HCT116 (cell line): ENCODE results near the gene HOXA2. TPM values are rescaled to one million over a fixed set of nuclear protein-coding genes. Genes with fewer than 3 reads are reported as not detected.

Experiments used
- ATAC-seq: fragments of 200-7000 bp; cut with Tn5 transposase; 2 replicates; pipeline ENCODE4 v1.9.1; 2020; ENCODE audit warnings: mild to moderate bottlenecking, moderate library complexity
- BruUV-seq: library from RNA; stranded (reverse); fragments of 400-500 nt; replicated peaks from 2 replicates; lab custom pipeline; 2021; lab: Mats Ljungman, UMichigan
- CTCF ChIA-PET: fragments of 300-600 bp; sonication (Branson Sonifier 250); formaldehyde crosslinking; loops from one replicate; lab custom pipeline; 2021; ENCODE audit warnings: antibody characterized with exemption; lab: Charles Lee
- POLR2A ChIA-PET: fragments of 300-600, 350-600 bp; sonication (Branson Sonifier 250); formaldehyde crosslinking; loops from one replicate; lab custom pipeline; 2021; ENCODE audit warnings: antibody characterized with exemption; lab: Charles Lee
- RAD21 ChIA-PET, 2 experiments: fragments of 300-600 bp; sonication (Branson Sonifier 250); formaldehyde crosslinking; loops; one replicate each; lab custom pipeline; 2023; ENCODE audit warnings: low total read pairs in 2 of 2; ENCODE audit not compliant: uncharacterized antibody in 2 of 2, unreplicated experiment in 2 of 2, low non-redundant PET in 1 of 2; lab: Charles Lee
- DNase-seq: peaks from one replicate; pipeline ENCODE4 v3.0.0-alpha.2; 2010; ENCODE audit warnings: low read depth, low spot score
- H2AFZ ChIP-seq: fragments of 200-600 bp; shearing (Covaris generic), sonication (generic); 2 replicates; pipeline ENCODE4 v1.6.1; 2017; ENCODE audit warnings: low read depth, mixed run types, mixed read lengths, antibody characterized with exemption, low read length; ENCODE audit not compliant: poor library complexity, severe bottlenecking
- H3K27ac ChIP-seq: 2 replicates; pipeline ENCODE4 v1.5.1; 2012; ENCODE audit warnings: low read depth, low read length
- H3K27me3 ChIP-seq: fragments of 200-600 bp; sonication (generic); 2 replicates; pipeline ENCODE4 v1.6.1; 2016; ENCODE audit warnings: mixed run types, low read length, mixed read lengths; ENCODE audit not compliant: insufficient read depth
- H3K36me3 ChIP-seq, 2 experiments: fragments of 200-500 bp in 1 of 2; fragments of 200-600 bp in 1 of 2; sonication (Bioruptor generic) in 1 of 2; sonication (generic) in 1 of 2; 2 replicates each; pipeline versions ENCODE4 v1.5.1 to v1.6.1; 2014 to 2016; ENCODE audit warnings: low read length in 2 of 2, inconsistent platforms in 1 of 2, mixed read lengths in 1 of 2, mixed run types in 1 of 2; ENCODE audit not compliant: insufficient read depth in 2 of 2, control insufficient read depth in 1 of 2
- H3K4me1 ChIP-seq, 2 experiments: fragments of 200-600 bp in 1 of 2; sonication (generic) in 1 of 2; 2 replicates each; pipeline versions ENCODE4 v1.5.1 to v1.6.1; 2012 to 2017; ENCODE audit warnings: low read length in 2 of 2, inconsistent platforms in 1 of 2, mild to moderate bottlenecking in 1 of 2, mixed read lengths in 1 of 2, mixed run types in 1 of 2, moderate library complexity in 1 of 2; ENCODE audit not compliant: insufficient read depth in 2 of 2, control insufficient read depth in 1 of 2
- H3K4me2 ChIP-seq: fragments of 200-600 bp; sonication (generic); 2 replicates; pipeline ENCODE4 v1.6.1; 2017; ENCODE audit warnings: mixed run types, low read length, mixed read lengths
- H3K4me3 ChIP-seq, 2 experiments: fragments of 200-600 bp in 1 of 2; sonication (generic) in 1 of 2; replicated peaks in 1 of 2; 2 replicates each; pipeline ENCODE4 v1.5.1; 2011 to 2016; ENCODE audit warnings: low read length in 2 of 2, control low read depth in 1 of 2, low read depth in 1 of 2, mild to moderate bottlenecking in 1 of 2, mixed read lengths in 1 of 2, mixed run types in 1 of 2
- H3K79me2 ChIP-seq: fragments of 200-600 bp; sonication (generic); 2 replicates; pipeline ENCODE4 v1.6.1; 2017; ENCODE audit warnings: mild to moderate bottlenecking, mixed run types, low read length, moderate library complexity, mixed read lengths; ENCODE audit not compliant: insufficient read depth
- H3K9ac ChIP-seq: fragments of 200-600 bp; sonication (generic); 2 replicates; pipeline ENCODE4 v1.6.1; 2016; ENCODE audit warnings: low read length, mixed read lengths
- H3K9me2 ChIP-seq: fragments of 200-600 bp; sonication (generic), shearing (Covaris generic); 2 replicates; pipeline ENCODE4 v1.6.1; 2017; ENCODE audit warnings: mixed run types, mild to moderate bottlenecking, moderate library complexity; ENCODE audit not compliant: insufficient read depth
- H3K9me3 ChIP-seq, 2 experiments: fragments of 200-500 bp in 1 of 2; fragments of 200-600 bp in 1 of 2; sonication (Bioruptor generic) in 1 of 2; sonication (generic) in 1 of 2; 2 replicates each; pipeline ENCODE4 v1.6.1; 2014 to 2017; ENCODE audit warnings: low read length in 2 of 2, mixed read lengths in 2 of 2, inconsistent platforms in 1 of 2, low read depth in 1 of 2, mild to moderate bottlenecking in 1 of 2, mixed run types in 1 of 2, moderate library complexity in 1 of 2; ENCODE audit not compliant: control insufficient read depth in 1 of 2, insufficient read depth in 1 of 2
- H4K20me1 ChIP-seq: fragments of 200-600 bp; sonication (generic), shearing (Covaris generic); 2 replicates; pipeline ENCODE4 v1.6.1; 2017; ENCODE audit warnings: mixed run types, mild to moderate bottlenecking, moderate library complexity; ENCODE audit not compliant: insufficient read depth
- ATF3 ChIP-seq: IDR thresholded peaks from 2 replicates; pipeline ENCODE4 v1.6.1; 2012
- CBX3 ChIP-seq: IDR thresholded peaks from 2 replicates; pipeline ENCODE4 v1.6.1; 2012; ENCODE audit warnings: low read depth
- CEBPB ChIP-seq: IDR thresholded peaks from 2 replicates; pipeline ENCODE4 v1.6.1; 2012; ENCODE audit warnings: low read depth
- EGR1 ChIP-seq: IDR thresholded peaks from 2 replicates; pipeline ENCODE4 v1.6.1; 2012; ENCODE audit warnings: low read depth
- EZH2phosphoT487 ChIP-seq: fragments of 200-600 bp; IDR thresholded peaks from 2 replicates; pipeline ENCODE4 v1.6.1; 2018; ENCODE audit warnings: antibody characterized with exemption, borderline replicate concordance
- FOSL1 ChIP-seq: IDR thresholded peaks from 2 replicates; pipeline ENCODE4 v1.6.1; 2012; ENCODE audit warnings: low read depth
- JUND ChIP-seq: IDR thresholded peaks from 2 replicates; pipeline ENCODE4 v1.6.1; 2012
- MAX ChIP-seq: IDR thresholded peaks from 2 replicates; pipeline ENCODE4 v1.6.1; 2012
- POLR2A ChIP-seq: IDR thresholded peaks from 2 replicates; pipeline ENCODE4 v1.7.0; 2011; ENCODE audit warnings: borderline replicate concordance; ENCODE audit not compliant: insufficient read depth, insufficient read length; ENCODE audit errors: extremely low read depth
- POLR2AphosphoS5 ChIP-seq: IDR thresholded peaks from 2 replicates; pipeline ENCODE4 v1.6.1; 2011; ENCODE audit warnings: mild to moderate bottlenecking, low read depth, low read length, moderate library complexity
- RAD21 ChIP-seq: IDR thresholded peaks from 2 replicates; pipeline ENCODE4 v1.6.1; 2012; ENCODE audit warnings: low read depth, mild to moderate bottlenecking
- SIN3A ChIP-seq: IDR thresholded peaks from 2 replicates; pipeline ENCODE4 v1.6.1; 2012; ENCODE audit warnings: low read depth
- SP1 ChIP-seq: IDR thresholded peaks from 2 replicates; pipeline ENCODE4 v1.6.1; 2012; ENCODE audit warnings: low read depth
- SRF ChIP-seq: IDR thresholded peaks from 2 replicates; pipeline ENCODE4 v1.6.1; 2012; ENCODE audit warnings: low read depth
- YY1 ChIP-seq: IDR thresholded peaks from 2 replicates; pipeline ENCODE4 v1.6.1; 2011; ENCODE audit warnings: low read length, low read depth, moderate library complexity, mild to moderate bottlenecking; ENCODE audit not compliant: insufficient replicate concordance; ENCODE audit errors: extremely low read depth
- ZBTB33 ChIP-seq: IDR thresholded peaks from 2 replicates; pipeline ENCODE4 v1.6.1; 2011; ENCODE audit warnings: mild to moderate bottlenecking, low read length, moderate library complexity; ENCODE audit not compliant: insufficient replicate concordance; ENCODE audit errors: extremely low read depth
- ZFX ChIP-seq: fragments of 450-650 bp; IDR thresholded peaks from 2 replicates; pipeline ENCODE4 v1.6.1; 2017
- ZNF274 ChIP-seq: fragments of 200-500 bp; sonication (Bioruptor generic); IDR thresholded peaks from 2 replicates; pipeline ENCODE4 v1.6.1; 2014; ENCODE audit warnings: mild to moderate bottlenecking, low read depth, low read length, inconsistent platforms
- intact Hi-C: fragments of 100-400 bp; cut with micrococcal nuclease; formaldehyde crosslinking; loops from 2 replicates; pipeline ENCODE4 v1.10.0; 2022
- total RNA-seq: library from RNA; stranded (reverse); gene quantifications from one replicate; pipeline ENCODE4 v1.2.1, GENCODE V29; 2021; ENCODE audit not compliant: unreplicated experiment

The HOXA2 gene
- total RNA-seq, 1 experiment from 2014 or later: 0.57 TPM

- ChIA-PET RAD21 (no interaction called here), CTCF (no interaction called here)
- Histone ChIP-seq H3K4me2 (peak overlapping the region; percentile 83), H3K27me3 (0 out of 2 replicates have a peak, but pooled peaks cover under 1% of the 10 kb centered on the region), H4K20me1 (no peaks in the 10 kb centered on the region), H3K4me3 (peak overlapping the region in 1 of 2 experiments; percentile 22; a peak in 1 of 4 replicates), H3K4me1 (peaks cover 41 to 86% of the 10 kb centered on the region in 2 experiments)
- intact Hi-C loops: no loop called here
- TF ChIP-seq POLR2AphosphoS5 (no peak), POLR2A (no peak), RAD21 (peak; percentile 16; the same call in 1 of the 2 replicates)
- TF ChIP-seq, all 23 proteins: peak for 1
- H3K79me2 ChIP-seq: no peaks in the 10 kb centered on the region
- ATAC-seq: no peak
- no peaks in the 10 kb centered on the region for H3K9me2 ChIP-seq
- no peak for DNase-seq
- H2AFZ ChIP-seq: no peak overlapping the region
- H3K9me3 ChIP-seq: no peaks in the 10 kb centered on the region
- no peak overlapping the region for H3K27ac ChIP-seq
- no peaks in the 10 kb centered on the region for H3K36me3 ChIP-seq
- H3K9ac ChIP-seq: peak overlapping the region; percentile 55; the same call in 1 of the 2 replicates
- POLR2A ChIA-PET: no interaction called here
- BruUV-seq: no TSS peak
These were observed 31.1 kb upstream of the HOXA2 start for GRCh38 chr7:27133409-27134231.

- BruUV-seq: no TSS peak
- H3K79me2 ChIP-seq: no peaks in the 10 kb centered on the region
- intact Hi-C loops: no loop called here
- no peaks in the 10 kb centered on the region for H3K36me3 ChIP-seq
- TF ChIP-seq EZH2phosphoT487: no peak
- no peak for TF ChIP-seq JUND
- no peak for TF ChIP-seq ZNF274
- TF ChIP-seq CBX3: no peak
- no peak for TF ChIP-seq MAX
- no peak for TF ChIP-seq SP1
- no peak for TF ChIP-seq ZFX
- TF ChIP-seq SIN3A: no peak
- TF ChIP-seq RAD21: no peak
- TF ChIP-seq ZBTB33: no peak
- TF ChIP-seq POLR2A: no peak
- TF ChIP-seq YY1: no peak
- no peak for TF ChIP-seq FOSL1
- no peak for TF ChIP-seq CEBPB
- TF ChIP-seq ATF3: no peak
- no peak for TF ChIP-seq SRF
- no peak for TF ChIP-seq EGR1
- no peak for TF ChIP-seq POLR2AphosphoS5
- TF ChIP-seq, all 23 proteins: peak for 0
- DNase-seq: no peak
- no peak for ATAC-seq
- Histone ChIP-seq H3K9me2 (no peaks in the 10 kb centered on the region), H4K20me1 (no peaks in the 10 kb centered on the region), H3K9me3 (no peaks in the 10 kb centered on the region), H2AFZ (no peak overlapping the region), H3K9ac (no peak overlapping the region), H3K4me1 (peaks cover 41 to 87% of the 10 kb centered on the region in 2 experiments), H3K4me2 (peak overlapping the region; percentile 83; the same call in 1 of the 2 replicates), H3K4me3 (no peak overlapping the region), H3K27ac (no peak overlapping the region), H3K27me3 (peaks cover 7% of the 10 kb centered on the region)
- CTCF ChIA-PET: no interaction called here
- RAD21 ChIA-PET: no interaction called here
- POLR2A ChIA-PET: no interaction called here
These were observed 30.5 kb upstream of the HOXA2 start for GRCh38 chr7:27132978-27133377.
